GM23338 (cell line): ENCODE measurements around the gene FAM20A. TPM values are rescaled to one million over a fixed set of nuclear protein-coding genes. Genes with fewer than 3 reads are reported as not detected.

ENCODE experiments used
- ATAC-seq: fragments of 200-7000 bp; cut with Tn5 transposase; 3 replicates; pipeline ENCODE4 v1.9.1; 2020
- DNase-seq: peaks from one replicate; pipeline ENCODE4 v3.0.0-alpha.2; 2015; ENCODE audit warnings: low spot score
- H2AFZ ChIP-seq: fragments of 200-600 bp; sonication (generic); 2 replicates; pipeline ENCODE4 v1.8.0; 2016; ENCODE audit warnings: antibody characterized with exemption, mild to moderate bottlenecking, moderate library complexity
- H3F3A ChIP-seq: fragments of 200-600 bp; sonication (generic); replicated peaks from 2 replicates; pipeline ENCODE4 v1.8.0; 2017; ENCODE audit warnings: antibody characterized with exemption, mixed run types, low read depth
- H3K27ac ChIP-seq: fragments of 200-600 bp; sonication (generic); 2 replicates; pipeline ENCODE4 v1.6.1; 2016; ENCODE audit warnings: low read depth
- H3K27me3 ChIP-seq: fragments of 200-600 bp; sonication (generic); 2 replicates; pipeline ENCODE4 v1.8.0; 2016; ENCODE audit warnings: mild to moderate bottlenecking, mixed run types, moderate library complexity; ENCODE audit not compliant: insufficient read depth
- H3K36me3 ChIP-seq: fragments of 200-600 bp; sonication (generic); 2 replicates; pipeline ENCODE4 v1.8.0; 2016; ENCODE audit warnings: mild to moderate bottlenecking; ENCODE audit not compliant: insufficient read depth
- H3K4me1 ChIP-seq: fragments of 200-600 bp; sonication (generic); 2 replicates; pipeline ENCODE4 v1.8.0; 2016; ENCODE audit warnings: mild to moderate bottlenecking, moderate library complexity; ENCODE audit not compliant: insufficient read depth
- H3K4me2 ChIP-seq: fragments of 200-600 bp; sonication (generic); 2 replicates; pipeline ENCODE4 v1.7.1; 2017; ENCODE audit warnings: mixed run types
- H3K4me3 ChIP-seq: fragments of 200-600 bp; sonication (generic); 2 replicates; pipeline ENCODE4 v1.6.1; 2016; ENCODE audit warnings: mixed run types
- H3K79me2 ChIP-seq: fragments of 200-600 bp; sonication (generic); replicated peaks from 2 replicates; pipeline ENCODE4 v1.8.0; 2017; ENCODE audit warnings: mild to moderate bottlenecking; ENCODE audit not compliant: insufficient read depth
- H3K9me2 ChIP-seq: fragments of 200-600 bp; sonication (generic); 2 replicates; pipeline ENCODE4 v1.8.0; 2017; ENCODE audit not compliant: insufficient read depth
- H4K20me1 ChIP-seq: fragments of 200-600 bp; sonication (generic); replicated peaks from 2 replicates; pipeline ENCODE4 v1.8.0; 2017; ENCODE audit warnings: mild to moderate bottlenecking; ENCODE audit not compliant: insufficient read depth
- H3K27ac Mint-ChIP-seq: 2 replicates; pipeline ENCODE4 v1.8.0; 2020; ENCODE audit warnings: inconsistent platforms, mild to moderate bottlenecking, moderate library complexity, mixed read lengths
- H3K27me3 Mint-ChIP-seq: 3 replicates; pipeline ENCODE4 v1.8.0; 2022; ENCODE audit warnings: low read depth, mild to moderate bottlenecking, moderate library complexity, mixed read lengths, inconsistent platforms; ENCODE audit not compliant: insufficient read depth, poor library complexity
- H3K36me3 Mint-ChIP-seq: 3 replicates; pipeline ENCODE4 v1.8.0; 2021; ENCODE audit warnings: low read depth, mild to moderate bottlenecking, inconsistent platforms, moderate library complexity, mixed read lengths
- H3K4me1 Mint-ChIP-seq: 3 replicates; pipeline ENCODE4 v1.8.0; 2020; ENCODE audit warnings: mild to moderate bottlenecking, inconsistent platforms, mixed read lengths
- H3K4me3 Mint-ChIP-seq: 3 replicates; pipeline ENCODE4 v1.8.0; 2021; ENCODE audit warnings: moderate library complexity, mild to moderate bottlenecking, inconsistent platforms, mixed read lengths
- H3K9me3 Mint-ChIP-seq: 3 replicates; pipeline ENCODE4 v1.8.0; 2020; ENCODE audit warnings: moderate library complexity, mild to moderate bottlenecking, inconsistent platforms, mixed read lengths
- CREB1 ChIP-seq: fragments of 250-450 bp; sonication (Bioruptor Pico); IDR thresholded peaks from 2 replicates; pipeline ENCODE4 v1.5.0; 2020; ENCODE audit warnings: low read depth, mild to moderate bottlenecking, moderate library complexity
- CTCF ChIP-seq, 2 experiments: fragments of 200-600 bp in 1 of 2; sonication (generic) in 1 of 2; conservative IDR thresholded peaks; 2 replicates each; pipeline versions ENCODE4 v1.5.1 to v1.6.1; 2016 to 2017; ENCODE audit warnings: antibody characterized with exemption in 2 of 2, low read depth in 2 of 2, mild to moderate bottlenecking in 2 of 2, moderate library complexity in 1 of 2
- ETS1 ChIP-seq: IDR thresholded peaks from 2 replicates; pipeline ENCODE4 v1.6.1; 2016; ENCODE audit warnings: antibody characterized with exemption
- EZH2 ChIP-seq: fragments of 200-600 bp; sonication (generic); IDR thresholded peaks from one replicate; pipeline ENCODE4 v1.8.0; 2017; ENCODE audit warnings: antibody characterized with exemption, mild to moderate bottlenecking, low read depth; ENCODE audit not compliant: unreplicated experiment
- EZH2phosphoT487 ChIP-seq: fragments of 200-600 bp; sonication (generic); IDR thresholded peaks from one replicate; pipeline ENCODE4 v1.8.1; 2018; ENCODE audit warnings: antibody characterized with exemption; ENCODE audit not compliant: unreplicated experiment
- JUNB ChIP-seq: IDR thresholded peaks from one replicate; pipeline ENCODE4 v1.6.1; 2016; ENCODE audit warnings: antibody characterized with exemption; ENCODE audit not compliant: unreplicated experiment
- NANOG ChIP-seq: IDR thresholded peaks from 2 replicates; pipeline ENCODE4 v1.6.1; 2016; ENCODE audit warnings: antibody characterized with exemption, borderline replicate concordance
- POLR2AphosphoS5 ChIP-seq: IDR thresholded peaks from 2 replicates; pipeline ENCODE4 v1.6.1; 2016; ENCODE audit warnings: antibody characterized with exemption, low read depth
- REST ChIP-seq: IDR thresholded peaks from one replicate; pipeline ENCODE4 v1.6.1; 2018; ENCODE audit warnings: antibody characterized with exemption; ENCODE audit not compliant: unreplicated experiment
- STAT1 ChIP-seq: IDR thresholded peaks from one replicate; pipeline ENCODE4 v1.6.1; 2016; ENCODE audit warnings: antibody characterized with exemption; ENCODE audit not compliant: unreplicated experiment
- ZNF114 ChIP-seq: fragments of 250-450 bp; sonication (Bioruptor Pico); IDR thresholded peaks from 2 replicates; pipeline ENCODE4 v1.5.0; 2020; ENCODE audit warnings: mild to moderate bottlenecking, moderate library complexity
- ZNF331 ChIP-seq: fragments of 250-450 bp; sonication (Bioruptor Pico); IDR thresholded peaks from 2 replicates; pipeline ENCODE4 v1.5.0; 2020; ENCODE audit warnings: low read depth, mild to moderate bottlenecking, moderate library complexity
- ZNF462 ChIP-seq: fragments of 250-450 bp; sonication (Bioruptor Pico); IDR thresholded peaks from 2 replicates; pipeline ENCODE4 v1.5.0; 2020; ENCODE audit warnings: mild to moderate bottlenecking, moderate library complexity
- polyA plus RNA-seq: library from polyadenylated mRNA; unstranded; fragments of >200 nt; fragmentation: Nextera tagmentation; extraction: Ambion mirVana; gene quantifications from 2 replicates; pipeline ENCODE4 v1.2.1, GENCODE V29; 2016
- total RNA-seq: library from RNA; depleted of rRNA; stranded (reverse); fragments of >200 nt; shearing (Covaris generic); gene quantifications from 2 replicates; pipeline ENCODE4 v1.2.3, GENCODE V29; 2014

Gene FAM20A
- total and polyA plus RNA-seq, 2 experiments from 2014 or later = 1.3 to 1.6 TPM

GRCh38 chr17:68532826-68533225, 68.3 kb downstream of the FAM20A start:
- no peaks in the 10 kb centered on the region for H3F3A ChIP-seq
- no peaks in the 10 kb centered on the region for H3K79me2 ChIP-seq
- Mint-ChIP-seq H3K4me1 (peaks cover 6% of the 10 kb centered on the region; the same call in 2 of the 3 replicates), H3K9me3 (no peaks in the 10 kb centered on the region), H3K27me3 (no peaks in the 10 kb centered on the region), H3K27ac (no peak overlapping the region), H3K36me3 (peaks cover 46% of the 10 kb centered on the region), H3K4me3 (no peak overlapping the region)
- H4K20me1 ChIP-seq = no peaks in the 10 kb centered on the region
- no peak overlapping the region for H3K4me3 ChIP-seq
- 0 out of 2 replicates have a peak, but pooled peaks cover 18% of the 10 kb centered on the region for H3K4me1 ChIP-seq
- H2AFZ ChIP-seq = no peak overlapping the region
- no peak overlapping the region for H3K27ac ChIP-seq
- no peaks in the 10 kb centered on the region for H3K27me3 ChIP-seq
- H3K4me2 ChIP-seq = no peak overlapping the region
- TF ChIP-seq EZH2 (no peak), ZNF462 (CRISPR knock-in tag) (no peak), ZNF114 (no peak), ZNF331 (CRISPR knock-in tag) (no peak), REST (no peak), CTCF (conservative IDR thresholded peaks at IDR 0.05; ENCODE audit: low read depth in 2 of 2) (no peak), JUNB (no peak), POLR2AphosphoS5 (no peak), EZH2phosphoT487 (no peak), ETS1 (no peak), NANOG (no peak), CREB1 (CRISPR knock-in tag) (no peak), STAT1 (no peak)
- DNase-seq (no peak), ATAC-seq (no peak)
- peaks cover 13% of the 10 kb centered on the region; the same call in 1 of the 2 replicates for H3K36me3 ChIP-seq
- no peaks in the 10 kb centered on the region for H3K9me2 ChIP-seq
